Tibial nerve (tissue), 3 donors: ENCODE data around the gene RANBP9.

Experiments
- POLR2A ChIP-seq, 2 donors: fragments of 450-650 bp; IDR thresholded peaks; one replicate each; pipeline ENCODE4 v1.6.1; 2017; ENCODE audit warnings: antibody characterized with exemption in 2 of 2, mild to moderate bottlenecking in 2 of 2, moderate library complexity in 2 of 2
- TF ChIP-seq, protein P1 (sequence below), 5 experiments: fragments of 200-600 bp in 3 of 5; fragments of 450-650 bp in 2 of 5; sonication (generic) in 3 of 5; IDR thresholded peaks; one replicate each; pipeline ENCODE4 v1.5.1; 2016 to 2019; ENCODE audit warnings: antibody characterized with exemption in 5 of 5, mild to moderate bottlenecking in 3 of 5, moderate library complexity in 2 of 5

GRCh38 chr6:13673825-13674444 is 37.7 kb downstream of the RANBP9 start:
- TF ChIP-seq, protein P1, sequence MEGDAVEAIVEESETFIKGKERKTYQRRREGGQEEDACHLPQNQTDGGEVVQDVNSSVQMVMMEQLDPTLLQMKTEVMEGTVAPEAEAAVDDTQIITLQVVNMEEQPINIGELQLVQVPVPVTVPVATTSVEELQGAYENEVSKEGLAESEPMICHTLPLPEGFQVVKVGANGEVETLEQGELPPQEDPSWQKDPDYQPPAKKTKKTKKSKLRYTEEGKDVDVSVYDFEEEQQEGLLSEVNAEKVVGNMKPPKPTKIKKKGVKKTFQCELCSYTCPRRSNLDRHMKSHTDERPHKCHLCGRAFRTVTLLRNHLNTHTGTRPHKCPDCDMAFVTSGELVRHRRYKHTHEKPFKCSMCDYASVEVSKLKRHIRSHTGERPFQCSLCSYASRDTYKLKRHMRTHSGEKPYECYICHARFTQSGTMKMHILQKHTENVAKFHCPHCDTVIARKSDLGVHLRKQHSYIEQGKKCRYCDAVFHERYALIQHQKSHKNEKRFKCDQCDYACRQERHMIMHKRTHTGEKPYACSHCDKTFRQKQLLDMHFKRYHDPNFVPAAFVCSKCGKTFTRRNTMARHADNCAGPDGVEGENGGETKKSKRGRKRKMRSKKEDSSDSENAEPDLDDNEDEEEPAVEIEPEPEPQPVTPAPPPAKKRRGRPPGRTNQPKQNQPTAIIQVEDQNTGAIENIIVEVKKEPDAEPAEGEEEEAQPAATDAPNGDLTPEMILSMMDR (IDR thresholded peaks at IDR 0.05), result no peak
- no peak for TF ChIP-seq POLR2A (IDR thresholded peaks at IDR 0.05)
